Astrocyte (in vitro differentiated cells and primary cell): ENCODE results near the gene CNTLN. TPM values are rescaled to one million over a fixed set of nuclear protein-coding genes. Genes with fewer than 3 reads are reported as not detected.

ENCODE experiments used
- DNase-seq: peaks from one replicate; pipeline ENCODE4 v3.0.0-alpha.2; 2010; ENCODE audit warnings: low read depth
- FAIRE-seq: peaks from 2 replicates; lab custom pipeline; 2011; peaks lifted over from hg19 to GRCh38; lab: Jason Lieb, UNC
- H2AFZ ChIP-seq: 2 replicates; pipeline ENCODE4 v1.6.0; 2012; ENCODE audit warnings: low read depth, low read length, inconsistent platforms
- H3K27ac ChIP-seq: 2 replicates; pipeline ENCODE4 v1.5.1; 2011; ENCODE audit warnings: low read depth, low read length, inconsistent platforms
- H3K27me3 ChIP-seq: 2 replicates; pipeline ENCODE4 v1.6.0; 2011; ENCODE audit warnings: low read length, inconsistent platforms; ENCODE audit not compliant: insufficient read depth
- H3K36me3 ChIP-seq: 2 replicates; pipeline ENCODE4 v1.5.1; 2011; ENCODE audit warnings: low read length, inconsistent platforms; ENCODE audit not compliant: insufficient read depth
- H3K4me1 ChIP-seq: 2 replicates; pipeline ENCODE4 v1.5.1; 2011; ENCODE audit warnings: low read length, inconsistent platforms; ENCODE audit not compliant: insufficient read depth
- H3K4me2 ChIP-seq: 2 replicates; pipeline ENCODE4 v1.6.0; 2012; ENCODE audit warnings: low read length, inconsistent platforms
- H3K4me3 ChIP-seq: 2 replicates; pipeline ENCODE4 v1.5.1; 2011; ENCODE audit warnings: low read depth, mild to moderate bottlenecking, low read length, inconsistent platforms; ENCODE audit not compliant: insufficient read depth
- H3K79me2 ChIP-seq: 2 replicates; pipeline ENCODE4 v1.6.0; 2012; ENCODE audit warnings: mild to moderate bottlenecking, low read length, inconsistent platforms; ENCODE audit not compliant: insufficient read depth
- H3K9ac ChIP-seq: 2 replicates; pipeline ENCODE4 v1.6.0; 2012; ENCODE audit warnings: mild to moderate bottlenecking, low read length, inconsistent platforms
- H3K9me3 ChIP-seq: 2 replicates; pipeline ENCODE4 v1.5.1; 2012; ENCODE audit warnings: low read depth, mild to moderate bottlenecking, low read length, inconsistent platforms; ENCODE audit not compliant: insufficient read depth
- H4K20me1 ChIP-seq: 2 replicates; pipeline ENCODE4 v1.6.0; 2012; ENCODE audit warnings: low read length, inconsistent platforms; ENCODE audit not compliant: insufficient read depth
- H3K27ac Mint-ChIP-seq: one replicate; pipeline ENCODE4 v1.8.0; 2021; ENCODE audit warnings: mild to moderate bottlenecking, mixed read lengths; ENCODE audit not compliant: unreplicated experiment
- H3K27me3 Mint-ChIP-seq: one replicate; pipeline ENCODE4 v1.8.0; 2021; ENCODE audit warnings: low read depth, mixed read lengths; ENCODE audit not compliant: unreplicated experiment
- H3K36me3 Mint-ChIP-seq: one replicate; pipeline ENCODE4 v1.8.0; 2021; ENCODE audit warnings: low read depth, mixed read lengths; ENCODE audit not compliant: unreplicated experiment
- H3K4me1 Mint-ChIP-seq: one replicate; pipeline ENCODE4 v1.8.0; 2021; ENCODE audit warnings: low read depth, mixed read lengths; ENCODE audit not compliant: unreplicated experiment
- H3K4me3 Mint-ChIP-seq: one replicate; pipeline ENCODE4 v1.8.0; 2021; ENCODE audit warnings: mild to moderate bottlenecking, moderate library complexity, mixed read lengths; ENCODE audit not compliant: unreplicated experiment
- H3K9me3 Mint-ChIP-seq: one replicate; pipeline ENCODE4 v1.8.0; 2021; ENCODE audit warnings: mild to moderate bottlenecking, mixed read lengths; ENCODE audit not compliant: unreplicated experiment
- EZH2 ChIP-seq: IDR thresholded peaks from 2 replicates; pipeline ENCODE4 v1.6.1; 2012; ENCODE audit warnings: mild to moderate bottlenecking, low read length, inconsistent platforms; ENCODE audit not compliant: insufficient read depth
- total RNA-seq: library from RNA; stranded (reverse); gene quantifications from 2 replicates; pipeline ENCODE4 v1.2.1, GENCODE V29; 2021
- TF ChIP-seq, protein P1 (sequence below): IDR thresholded peaks from 2 replicates; pipeline ENCODE4 v1.5.1; 2011; ENCODE audit warnings: low read depth, mild to moderate bottlenecking, inconsistent platforms, low read length, moderate library complexity; ENCODE audit not compliant: insufficient read depth

Gene CNTLN
- total RNA-seq, 1 donor from 2014 or later, result 4.4 TPM

DNA sequence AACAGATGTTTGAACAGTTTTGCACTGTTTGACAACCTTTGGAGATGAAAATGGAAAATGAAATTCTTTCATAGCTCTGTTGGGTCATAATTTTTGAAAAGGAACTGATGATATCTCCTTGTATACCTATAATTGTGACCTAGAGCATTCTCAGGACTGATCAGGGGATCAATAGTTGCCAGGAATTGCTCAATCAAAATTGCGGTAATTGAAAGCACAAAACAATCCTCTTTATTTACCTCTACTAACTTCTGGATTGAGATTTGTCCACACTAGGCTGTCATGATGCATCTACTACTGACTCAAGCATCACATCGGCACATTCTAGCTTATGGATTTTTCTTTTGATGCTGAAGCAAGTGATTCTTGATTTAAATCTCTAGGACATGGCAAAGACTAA is 4.1 kb upstream of the CNTLN start:
- Histone ChIP-seq H3K36me3 (no peaks in the 10 kb centered on the region), H3K4me2 (no peak overlapping the region), H3K9ac (no peak overlapping the region), H3K27ac (no peak overlapping the region), H3K4me3 (no peak overlapping the region), H2AFZ (no peak overlapping the region), H4K20me1 (no peaks in the 10 kb centered on the region), H3K79me2 (peaks cover 8% of the 10 kb centered on the region), H3K27me3 (no peaks in the 10 kb centered on the region), H3K9me3 (no peaks in the 10 kb centered on the region), H3K4me1 (peaks cover 5% of the 10 kb centered on the region)
- Mint-ChIP-seq H3K27ac (no peak overlapping the region), H3K4me1 (no peaks in the 10 kb centered on the region), H3K9me3 (no peaks in the 10 kb centered on the region), H3K27me3 (peaks cover 9% of the 10 kb centered on the region), H3K4me3 (no peak overlapping the region), H3K36me3 (no peaks in the 10 kb centered on the region)
- no peak for TF ChIP-seq EZH2
- TF ChIP-seq, protein P1, sequence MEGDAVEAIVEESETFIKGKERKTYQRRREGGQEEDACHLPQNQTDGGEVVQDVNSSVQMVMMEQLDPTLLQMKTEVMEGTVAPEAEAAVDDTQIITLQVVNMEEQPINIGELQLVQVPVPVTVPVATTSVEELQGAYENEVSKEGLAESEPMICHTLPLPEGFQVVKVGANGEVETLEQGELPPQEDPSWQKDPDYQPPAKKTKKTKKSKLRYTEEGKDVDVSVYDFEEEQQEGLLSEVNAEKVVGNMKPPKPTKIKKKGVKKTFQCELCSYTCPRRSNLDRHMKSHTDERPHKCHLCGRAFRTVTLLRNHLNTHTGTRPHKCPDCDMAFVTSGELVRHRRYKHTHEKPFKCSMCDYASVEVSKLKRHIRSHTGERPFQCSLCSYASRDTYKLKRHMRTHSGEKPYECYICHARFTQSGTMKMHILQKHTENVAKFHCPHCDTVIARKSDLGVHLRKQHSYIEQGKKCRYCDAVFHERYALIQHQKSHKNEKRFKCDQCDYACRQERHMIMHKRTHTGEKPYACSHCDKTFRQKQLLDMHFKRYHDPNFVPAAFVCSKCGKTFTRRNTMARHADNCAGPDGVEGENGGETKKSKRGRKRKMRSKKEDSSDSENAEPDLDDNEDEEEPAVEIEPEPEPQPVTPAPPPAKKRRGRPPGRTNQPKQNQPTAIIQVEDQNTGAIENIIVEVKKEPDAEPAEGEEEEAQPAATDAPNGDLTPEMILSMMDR, result no peak
- DNase-seq, result no peak
- no peak for FAIRE-seq

GRCh38 chr9:17131494-17131893 is 3.3 kb upstream of the CNTLN start:
- Mint-ChIP-seq H3K9me3 (no peaks in the 10 kb centered on the region), H3K4me1 (no peaks in the 10 kb centered on the region), H3K36me3 (no peaks in the 10 kb centered on the region), H3K4me3 (no peak overlapping the region), H3K27ac (no peak overlapping the region), H3K27me3 (peaks cover 9% of the 10 kb centered on the region)
- Histone ChIP-seq H3K27me3 (no peaks in the 10 kb centered on the region), H3K4me1 (peaks cover 5% of the 10 kb centered on the region), H3K9me3 (no peaks in the 10 kb centered on the region), H3K4me2 (no peak overlapping the region), H3K9ac (no peak overlapping the region), H3K4me3 (no peak overlapping the region), H2AFZ (no peak overlapping the region), H3K36me3 (no peaks in the 10 kb centered on the region), H4K20me1 (no peaks in the 10 kb centered on the region), H3K27ac (no peak overlapping the region), H3K79me2 (peaks cover 14% of the 10 kb centered on the region)
- no peak for DNase-seq
- FAIRE-seq, result no peak
- TF ChIP-seq EZH2, result no peak
- TF ChIP-seq, protein P1, result no peak

- DNase-seq, result peak; percentile 36
- no peak for FAIRE-seq
- no peaks in the 10 kb centered on the region for H4K20me1 ChIP-seq
- H3K36me3 Mint-ChIP-seq, result no peaks in the 10 kb centered on the region
- TF ChIP-seq EZH2, result no peak
- TF ChIP-seq, protein P1, result no peak
- H3K27me3 Mint-ChIP-seq, result peaks cover 9% of the 10 kb centered on the region
- peak overlapping the region; percentile 86 for H3K4me3 ChIP-seq
- no peaks in the 10 kb centered on the region for H3K9me3 ChIP-seq
- peak overlapping the region; percentile 93 for H3K4me3 Mint-ChIP-seq
- H2AFZ ChIP-seq, result peak overlapping the region; percentile 99
- H3K4me2 ChIP-seq, result peak overlapping the region; percentile 90
- H3K79me2 ChIP-seq, result peaks cover 44% of the 10 kb centered on the region
- peaks cover 5% of the 10 kb centered on the region for H3K4me1 ChIP-seq
- no peaks in the 10 kb centered on the region for H3K4me1 Mint-ChIP-seq
- H3K9ac ChIP-seq, result peak overlapping the region; percentile 94
- H3K27ac ChIP-seq, result peak overlapping the region; percentile 76
- no peaks in the 10 kb centered on the region for H3K36me3 ChIP-seq
- H3K27ac Mint-ChIP-seq, result no peak overlapping the region
- no peaks in the 10 kb centered on the region for H3K27me3 ChIP-seq
- no peaks in the 10 kb centered on the region for H3K9me3 Mint-ChIP-seq
Observed at GRCh38 chr9:17135295-17136160, 688 bp downstream of the CNTLN start.
